RPMI7951 (cell line): ENCODE data around the gene CXorf38. TPM values are rescaled to one million over a fixed set of nuclear protein-coding genes. Genes with fewer than 3 reads are reported as not detected.

ENCODE experiments used
- DNase-seq: peaks from one replicate; pipeline ENCODE4 v3.0.0-alpha.2; 2012; ENCODE audit warnings: low read depth
- total RNA-seq: library from RNA; depleted of rRNA; stranded (reverse); fragments of >200 nt; shearing (Covaris generic); gene quantifications from 2 replicates; pipeline ENCODE4 v1.2.3, GENCODE V29; 2014; rRNA removed

The CXorf38 gene, protein sequence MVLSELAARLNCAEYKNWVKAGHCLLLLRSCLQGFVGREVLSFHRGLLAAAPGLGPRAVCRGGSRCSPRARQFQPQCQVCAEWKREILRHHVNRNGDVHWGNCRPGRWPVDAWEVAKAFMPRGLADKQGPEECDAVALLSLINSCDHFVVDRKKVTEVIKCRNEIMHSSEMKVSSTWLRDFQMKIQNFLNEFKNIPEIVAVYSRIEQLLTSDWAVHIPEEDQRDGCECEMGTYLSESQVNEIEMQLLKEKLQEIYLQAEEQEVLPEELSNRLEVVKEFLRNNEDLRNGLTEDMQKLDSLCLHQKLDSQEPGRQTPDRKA
- 18.9 and 25.5 TPM in 2 replicates for total RNA-seq

DNA sequence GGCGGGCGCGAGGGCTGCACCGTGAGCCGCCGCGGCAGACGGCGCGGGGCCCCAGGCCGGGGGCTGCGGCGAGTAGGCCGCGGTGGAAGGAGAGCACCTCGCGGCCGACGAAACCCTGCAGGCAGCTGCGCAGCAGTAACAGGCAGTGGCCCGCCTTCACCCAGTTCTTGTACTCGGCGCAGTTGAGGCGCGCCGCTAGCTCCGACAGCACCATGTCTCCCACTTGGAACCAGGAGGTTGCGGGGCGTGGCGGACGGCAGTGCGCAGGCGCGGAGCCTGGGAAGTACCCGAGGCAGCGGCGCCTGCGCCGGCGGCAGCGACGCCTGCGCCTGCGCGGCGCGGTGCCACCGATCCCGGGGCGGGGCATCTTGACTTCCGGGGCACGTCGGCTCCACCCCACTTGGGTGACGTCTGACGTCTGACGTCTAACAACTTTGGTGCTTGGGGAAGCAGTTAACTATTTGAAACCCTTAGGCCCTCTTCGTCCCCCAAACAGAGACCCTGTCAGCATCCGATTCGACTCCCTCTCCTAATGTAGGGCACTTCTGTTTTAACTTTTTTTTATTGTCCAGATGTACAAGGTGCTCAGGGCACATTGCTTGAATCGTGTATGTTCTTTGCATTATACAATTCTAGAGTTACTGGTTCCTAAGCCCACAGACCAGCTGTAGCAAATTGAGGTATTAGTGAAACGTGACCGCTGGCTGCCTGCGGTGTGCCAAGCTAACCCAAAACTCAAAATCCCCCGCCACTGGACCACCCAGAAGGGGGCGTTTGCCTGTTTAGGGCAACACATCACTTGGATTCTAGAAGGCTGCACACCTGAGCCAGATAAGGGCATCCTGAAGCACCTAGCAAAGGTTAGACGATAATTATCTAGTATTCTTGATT lies at the start of gene CXorf38:
Gene CXorf38, minus strand, starts transcription at position 255 of the 891 bp plus-strand sequence. Its CDS starts 41 bp downstream, at position 214.
- DNase-seq, result peak; percentile 87

DNA sequence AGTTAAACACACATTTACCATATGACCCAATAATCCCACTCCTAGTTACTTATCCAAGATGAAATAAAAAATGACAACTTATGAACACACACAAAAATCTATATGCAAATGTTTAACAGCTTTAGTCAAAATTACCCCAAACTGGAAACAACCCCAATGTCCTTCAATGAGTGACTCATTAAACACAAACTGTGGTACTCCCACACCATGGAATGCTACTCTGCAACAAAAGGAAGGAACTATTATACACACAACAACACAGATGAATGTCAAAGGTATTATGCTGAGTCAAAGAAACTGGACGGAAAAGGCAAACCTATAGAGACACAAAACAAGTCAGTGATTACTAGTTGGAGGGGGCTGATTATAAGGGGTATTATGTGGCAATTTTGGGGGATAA lies 47.4 kb upstream of the CXorf38 start:
- DNase-seq, result no peak

DNA sequence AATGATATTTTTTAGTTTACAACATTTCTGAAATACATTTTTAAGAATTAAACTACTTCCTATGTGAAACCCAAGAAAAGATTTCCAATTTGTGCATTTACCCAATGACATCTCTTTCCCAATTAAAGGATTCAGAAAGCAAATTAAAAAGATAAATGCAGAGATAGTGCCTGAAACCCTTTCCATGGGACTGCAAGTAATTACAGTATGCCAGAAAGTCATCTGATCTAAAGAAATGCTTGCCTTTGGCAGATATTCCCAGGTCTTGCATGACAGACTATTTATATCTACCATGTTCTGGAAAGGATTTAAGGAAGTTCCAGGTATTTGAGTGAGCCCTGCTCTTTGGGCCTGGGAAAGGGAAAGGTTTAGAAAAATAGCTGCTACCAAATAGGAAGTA lies 41.6 kb upstream of the CXorf38 start:
- no peak for DNase-seq

DNA sequence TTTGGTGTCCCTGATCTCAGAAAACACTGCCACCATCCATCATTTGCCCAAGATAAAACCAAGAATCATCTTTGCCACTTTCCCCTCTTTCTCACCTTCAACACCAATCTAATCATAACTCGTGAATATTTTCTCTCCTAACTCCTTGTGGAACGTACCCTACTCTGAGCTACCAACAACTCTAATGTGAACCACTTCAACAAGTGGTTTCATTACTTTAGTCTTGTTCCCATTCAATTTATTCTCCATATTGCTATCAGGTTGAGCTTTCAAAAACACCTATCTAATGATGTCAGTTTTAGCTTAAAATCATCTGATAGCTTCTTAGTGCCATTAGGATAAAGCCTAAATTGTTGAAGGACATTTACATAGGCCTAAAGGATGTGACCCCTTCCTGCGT lies 39.8 kb upstream of the CXorf38 start:
- DNase-seq, result no peak

DNA sequence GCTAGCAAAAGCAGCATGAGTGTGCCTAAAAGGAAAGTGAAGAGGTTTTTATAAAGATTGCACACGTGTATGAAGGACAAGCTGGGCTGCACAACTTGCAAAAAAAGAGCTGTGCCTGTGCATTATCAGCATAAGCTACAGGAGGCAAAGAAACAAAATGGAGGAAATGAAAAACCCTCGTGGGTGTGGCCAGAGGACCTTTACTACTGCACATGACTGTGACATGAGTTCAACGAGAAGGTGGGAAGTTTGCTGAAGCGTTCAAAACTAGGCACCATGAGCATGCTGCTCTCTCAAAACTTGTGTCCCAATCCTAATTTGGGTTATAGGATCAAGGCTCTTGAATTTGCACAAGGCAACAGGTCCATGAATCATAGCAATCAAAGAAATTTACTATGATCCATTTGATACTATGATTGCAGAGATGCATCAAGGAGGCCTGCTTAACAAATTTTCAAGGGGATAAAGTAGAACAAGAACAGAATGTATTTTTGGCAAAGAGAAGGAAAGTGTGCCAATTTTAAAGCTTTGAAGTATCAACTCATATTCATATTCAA lies 38.1 kb upstream of the CXorf38 start:
- DNase-seq, result no peak

DNA sequence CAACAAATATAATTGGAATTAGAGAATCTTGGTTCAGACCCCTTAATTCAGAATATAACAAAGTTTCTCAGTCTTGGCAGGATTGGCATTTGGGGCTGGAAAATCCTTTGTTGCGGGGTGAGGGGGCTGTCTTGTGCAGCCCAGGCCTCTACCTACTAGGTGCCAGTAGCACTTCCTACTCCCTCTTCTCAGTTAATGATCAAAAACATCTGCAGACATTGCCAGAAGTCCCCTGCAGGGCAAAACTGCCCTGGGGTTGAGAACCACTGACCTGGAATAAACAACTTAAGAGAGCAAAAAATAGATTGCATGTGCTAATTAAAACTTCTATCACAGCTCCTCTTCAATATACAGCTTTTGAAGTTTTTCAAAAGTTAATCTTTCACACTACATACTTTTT lies 36.7 kb upstream of the CXorf38 start:
- peak; percentile 2 for DNase-seq

DNA sequence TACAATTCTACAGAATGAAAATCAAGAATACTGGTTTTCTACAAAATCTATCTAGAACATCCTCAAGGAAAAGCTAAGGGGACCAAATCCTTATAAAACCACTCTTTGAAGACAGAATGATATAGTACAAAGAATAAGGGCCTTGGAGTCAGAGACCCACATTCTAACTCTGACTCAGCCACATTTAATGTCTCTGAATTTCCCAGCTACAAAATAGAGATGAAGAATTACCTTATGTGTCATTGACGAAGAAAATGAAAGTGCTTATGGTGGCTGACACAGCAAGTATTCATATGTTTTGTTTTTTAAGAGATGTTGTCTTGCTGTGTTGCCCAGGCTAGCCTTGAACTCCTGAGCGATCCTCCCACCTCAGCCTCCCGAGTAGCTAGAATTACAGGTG lies 35.9 kb upstream of the CXorf38 start:
- DNase-seq, result no peak

DNA sequence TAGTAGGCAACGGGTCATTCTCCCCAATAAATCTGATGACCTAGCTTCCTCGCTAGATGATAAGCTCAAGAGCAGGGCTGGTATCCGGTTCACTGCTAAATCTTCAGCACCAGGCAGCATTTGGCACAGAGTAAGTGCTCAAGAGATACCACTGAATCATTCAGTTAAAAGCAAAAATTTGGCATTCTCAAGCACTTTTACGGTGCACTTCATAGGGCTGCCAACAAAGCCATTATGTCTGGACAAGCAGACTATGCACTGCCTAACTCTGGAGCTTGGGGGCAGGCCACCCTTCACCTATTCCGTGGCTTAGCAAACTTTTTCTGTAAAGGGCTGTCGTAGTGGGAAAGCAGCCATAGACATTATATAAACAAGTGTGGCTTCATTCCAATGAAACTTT lies 23.8 kb upstream of the CXorf38 start:
- DNase-seq, result no peak

DNA sequence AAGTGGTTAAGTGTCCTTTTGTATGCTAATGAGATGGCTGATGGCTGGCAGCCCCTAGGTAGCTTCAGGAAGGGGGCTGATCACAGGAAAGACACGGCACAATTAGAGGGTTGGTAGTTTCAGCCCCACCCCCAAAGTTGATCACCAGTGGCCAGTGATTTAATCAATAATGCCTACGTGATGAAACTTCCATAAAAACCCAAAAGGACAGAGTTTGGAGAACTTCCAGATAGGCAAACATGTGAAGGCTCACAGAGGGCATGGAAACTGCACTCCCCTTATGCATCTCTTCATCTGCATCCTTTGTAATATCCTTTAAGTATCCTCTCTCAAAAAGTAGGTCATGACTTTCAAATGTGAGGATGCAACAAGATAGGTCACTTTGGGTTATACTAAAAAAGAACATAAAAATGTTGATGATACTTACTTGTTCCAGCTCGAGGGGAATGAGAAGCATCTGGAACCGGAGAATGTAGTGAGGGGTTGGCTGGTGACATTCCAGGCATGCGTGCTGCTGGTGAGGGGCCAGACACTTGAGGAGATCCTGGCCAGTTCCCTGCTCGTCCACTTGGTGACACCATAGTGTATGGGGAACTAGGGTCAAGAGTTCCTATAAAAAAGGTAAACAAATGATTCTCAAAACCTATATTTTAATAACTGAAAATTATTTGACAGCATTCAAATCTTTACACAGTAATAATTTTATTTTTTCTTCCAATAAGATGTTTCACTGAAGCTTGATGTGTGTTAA lies 16.7 kb upstream of the CXorf38 start:
- no peak for DNase-seq

DNA sequence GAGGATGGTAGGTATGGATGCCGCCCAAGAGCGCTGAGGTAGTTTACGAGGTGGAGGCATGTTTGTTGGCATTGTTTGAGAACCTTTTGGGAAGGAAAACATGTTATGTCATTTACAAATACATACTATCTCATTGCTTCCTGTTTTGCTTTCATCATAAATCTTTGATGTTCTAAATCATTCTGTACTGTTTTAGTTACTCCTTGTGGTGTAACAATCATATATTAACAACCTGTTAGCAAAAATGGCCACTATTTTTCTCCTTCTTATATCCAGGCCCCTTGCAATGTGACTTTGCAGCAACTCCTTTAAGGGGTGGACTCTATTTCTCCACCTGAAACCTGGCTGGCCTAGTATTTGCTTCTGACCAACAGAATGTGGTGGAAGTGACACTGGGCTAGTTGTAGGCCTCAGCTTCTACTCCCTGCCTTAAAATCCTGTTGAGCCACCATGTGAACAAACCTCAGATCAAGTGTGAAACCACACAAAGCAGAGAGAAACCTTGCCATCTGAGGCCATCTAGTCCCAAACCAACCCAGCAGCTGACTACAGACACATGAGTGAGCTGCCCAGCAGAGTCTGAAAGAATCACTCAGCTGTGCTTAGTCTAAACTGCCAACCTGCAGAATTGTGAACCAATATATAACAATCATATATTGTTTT lies 15.8 kb upstream of the CXorf38 start:
- DNase-seq, result no peak

DNA sequence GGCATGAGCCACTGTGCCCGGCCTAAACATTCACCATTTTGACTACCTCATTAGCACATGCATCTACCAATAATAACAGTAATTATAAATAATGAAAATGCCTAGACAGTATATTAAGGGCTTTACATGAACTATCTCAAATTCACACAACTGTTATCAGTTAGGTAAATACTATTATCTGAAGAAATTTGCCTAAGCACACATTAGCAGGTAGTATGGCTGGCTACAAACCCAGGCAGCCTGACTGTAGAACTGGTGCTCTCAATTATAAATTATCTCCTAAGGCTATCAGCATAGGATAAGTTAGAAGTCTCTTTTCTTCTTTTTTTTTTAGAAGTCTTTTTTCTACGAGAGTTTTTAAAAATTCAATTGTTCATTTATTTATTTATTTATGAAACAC lies 14.1 kb upstream of the CXorf38 start:
- DNase-seq, result no peak

DNA sequence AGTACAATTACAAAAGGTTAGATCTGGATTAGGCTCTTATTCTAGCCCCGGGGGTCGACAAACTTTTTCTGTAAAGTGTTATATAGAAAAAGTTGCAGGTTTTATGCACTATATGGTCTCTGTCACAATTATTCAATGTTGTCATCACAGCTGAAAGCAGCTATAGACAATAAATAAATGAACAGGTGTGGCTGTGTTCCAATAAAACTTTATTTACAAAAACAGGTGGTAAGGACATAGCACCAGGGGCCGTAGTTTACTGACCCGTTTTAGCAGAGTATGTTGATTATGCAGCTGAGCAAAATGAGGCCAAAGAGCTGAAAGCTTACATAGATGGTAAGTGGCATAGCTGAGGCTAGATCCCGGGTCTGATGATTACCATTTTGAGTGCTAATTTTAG lies 13.0 kb upstream of the CXorf38 start:
- DNase-seq, result no peak

DNA sequence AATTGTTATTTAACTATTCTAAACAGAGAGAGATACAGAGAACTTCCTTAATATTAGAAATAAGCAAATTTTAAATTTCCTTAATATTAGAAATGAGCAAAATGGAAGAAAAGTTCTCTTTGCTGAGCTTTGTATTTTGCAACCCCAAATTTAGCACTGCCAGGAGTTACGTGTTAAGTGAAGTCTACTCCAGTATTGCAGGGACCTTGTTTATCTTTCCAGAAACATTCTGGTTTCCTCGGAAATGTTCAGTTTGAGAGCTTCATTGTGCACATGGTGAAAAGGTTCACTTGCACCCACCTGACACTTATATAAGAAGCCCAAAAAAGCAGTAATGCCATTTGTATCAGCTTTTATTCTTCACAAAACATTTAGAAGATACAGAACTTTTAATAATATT lies 6.2 kb upstream of the CXorf38 start:
- DNase-seq, result no peak

DNA sequence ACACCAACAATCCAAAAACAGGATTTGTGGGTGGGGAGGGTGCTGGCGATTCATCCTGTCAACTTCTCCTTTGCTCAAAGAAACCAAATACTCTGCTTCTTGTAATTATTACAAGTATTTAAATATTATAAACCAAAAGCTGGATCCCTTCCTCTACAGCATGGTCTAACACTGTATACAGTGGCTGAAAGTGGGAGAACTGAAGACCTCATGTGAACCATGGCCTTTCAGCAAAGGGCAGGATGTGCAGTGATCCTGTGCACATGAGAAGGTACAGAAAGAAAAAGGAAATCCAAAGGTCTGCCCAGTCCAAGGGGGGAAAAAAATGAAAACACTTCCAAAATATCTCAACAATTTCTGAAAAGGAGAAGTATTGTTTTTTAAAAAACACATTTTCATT lies 5.3 kb upstream of the CXorf38 start:
- no peak for DNase-seq

DNA sequence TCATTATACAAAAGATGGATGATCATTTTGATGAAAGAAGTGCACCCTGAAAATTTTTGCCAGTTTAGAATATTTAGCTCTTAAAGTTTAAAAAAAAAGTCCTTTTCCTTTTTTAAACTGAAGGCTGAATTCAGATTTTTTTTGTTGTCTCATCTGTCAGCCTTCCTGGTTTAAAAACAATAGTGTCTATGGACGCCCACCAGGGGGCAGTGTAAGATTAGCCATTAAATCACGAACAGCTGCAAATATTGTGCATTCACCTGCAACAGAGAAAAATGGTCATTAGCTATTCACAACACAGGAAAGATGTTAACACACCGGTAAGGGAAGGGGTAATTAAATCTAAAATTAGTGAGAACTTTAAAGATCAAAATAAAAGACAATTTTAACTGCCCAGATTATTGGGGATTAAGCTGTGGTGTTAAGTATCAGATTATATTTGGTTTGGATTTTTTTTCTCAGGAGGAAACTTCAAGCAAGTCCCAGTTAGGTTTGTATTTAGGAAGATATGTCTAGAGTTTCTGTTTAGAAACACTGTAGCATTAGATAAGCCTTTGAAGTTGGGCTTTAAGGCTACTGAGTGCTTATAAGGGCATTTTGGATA lies 4.4 kb upstream of the CXorf38 start:
- DNase-seq, result peak; percentile 58

DNA sequence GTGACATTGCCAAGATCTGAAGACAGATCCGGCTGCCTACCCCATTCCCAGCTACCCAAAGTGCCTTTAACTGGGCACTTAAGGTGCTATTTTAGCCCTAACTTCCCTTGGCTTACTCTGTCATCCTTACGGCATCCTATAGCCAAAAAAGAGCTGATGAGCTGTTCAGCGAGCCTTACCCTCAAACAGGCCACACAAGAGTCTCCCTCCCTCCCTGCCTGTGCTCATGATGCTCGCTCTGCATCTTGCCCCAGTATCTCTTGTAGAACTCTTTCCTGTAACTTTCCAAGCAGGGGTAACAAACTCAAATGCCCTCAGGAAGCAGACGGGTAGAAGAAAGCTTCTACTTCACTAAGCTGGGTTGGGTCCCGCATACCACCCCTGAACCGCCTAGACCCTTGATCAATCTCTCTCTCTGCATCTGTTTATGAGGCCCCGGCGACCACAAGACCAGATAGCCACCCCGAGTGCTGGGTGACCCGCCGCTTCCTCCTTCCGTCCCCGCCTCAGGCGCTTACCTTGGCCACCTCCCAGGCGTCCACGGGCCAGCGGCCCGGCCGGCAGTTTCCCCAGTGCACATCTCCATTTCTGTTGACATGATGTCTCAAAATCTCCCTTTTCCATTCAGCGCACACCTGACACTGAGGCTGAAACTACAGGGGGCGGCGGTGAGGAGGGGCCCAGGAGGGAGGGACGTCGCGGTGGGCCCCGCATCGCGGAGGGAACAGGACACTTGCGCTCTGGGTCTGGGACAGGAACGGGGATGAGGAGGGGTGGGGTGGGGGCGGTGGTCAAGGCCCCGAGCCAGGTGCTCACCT lies 663 bp downstream of the CXorf38 start:
- peak; percentile 63 for DNase-seq

DNA sequence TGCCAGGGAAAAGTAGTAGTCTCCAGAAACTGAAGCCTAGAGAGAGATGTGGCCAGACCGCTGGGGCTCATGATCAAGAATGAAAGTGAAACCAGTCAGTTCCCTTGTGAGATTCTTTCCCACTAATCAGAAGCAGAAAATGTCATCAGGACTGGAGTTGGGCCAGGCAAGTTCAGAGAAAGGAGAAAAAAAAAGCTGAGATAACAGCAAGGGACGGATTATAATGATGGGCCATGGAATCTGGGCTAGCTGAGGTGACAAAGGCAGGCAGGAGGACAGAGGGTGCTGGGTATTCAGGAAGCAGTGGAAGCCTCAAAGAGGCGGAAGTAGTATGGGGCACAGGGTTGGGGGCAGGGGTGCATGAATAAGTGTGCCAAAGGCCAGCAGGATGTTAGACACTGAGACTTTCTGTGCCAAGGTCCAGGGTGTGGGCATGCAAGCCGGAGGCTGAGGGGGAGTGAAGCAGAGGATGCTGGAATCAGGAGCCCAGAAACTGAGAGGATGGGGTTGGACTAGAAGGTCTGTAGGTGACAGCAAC lies 2.5 kb downstream of the CXorf38 start:
- DNase-seq, result peak; percentile 86

DNA sequence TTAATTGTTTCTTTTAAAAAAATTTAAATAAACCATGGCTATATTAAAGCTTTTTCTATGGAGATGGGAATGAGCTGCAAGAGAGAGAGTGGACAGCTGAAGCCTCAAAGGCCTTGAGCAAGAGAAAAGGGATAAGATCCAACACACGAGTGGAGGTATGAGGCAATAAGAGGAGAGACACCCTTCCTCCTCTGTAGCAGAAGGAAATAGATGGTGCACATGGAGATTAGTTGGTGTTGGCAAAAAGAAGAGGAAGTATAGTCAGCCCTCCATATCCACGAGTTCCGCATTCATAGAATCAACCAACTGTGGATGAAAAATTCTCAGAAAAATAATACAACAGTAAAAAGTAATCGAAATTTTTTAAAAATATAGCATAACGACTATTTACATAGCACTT lies 3.2 kb downstream of the CXorf38 start:
- DNase-seq, result peak; percentile 26

DNA sequence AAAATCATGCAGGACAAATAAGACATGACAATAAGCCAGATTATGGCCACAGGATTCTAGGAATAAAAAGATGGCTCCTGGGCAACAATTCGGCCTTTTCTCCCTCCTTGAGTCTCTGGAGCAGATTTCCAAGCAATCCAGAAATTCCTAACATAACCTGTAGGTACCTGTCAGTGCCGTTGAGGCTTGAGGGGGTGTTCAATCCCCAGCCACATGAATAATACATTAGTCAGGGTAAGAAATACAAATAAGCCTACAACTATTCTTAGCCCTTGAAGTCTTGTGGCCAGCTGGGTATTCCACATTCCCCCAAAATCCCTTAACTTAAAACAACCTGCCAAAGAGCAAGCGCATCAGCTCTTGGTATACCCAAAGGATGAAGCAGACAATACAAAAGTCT lies 9.7 kb downstream of the CXorf38 start:
- no peak for DNase-seq

DNA sequence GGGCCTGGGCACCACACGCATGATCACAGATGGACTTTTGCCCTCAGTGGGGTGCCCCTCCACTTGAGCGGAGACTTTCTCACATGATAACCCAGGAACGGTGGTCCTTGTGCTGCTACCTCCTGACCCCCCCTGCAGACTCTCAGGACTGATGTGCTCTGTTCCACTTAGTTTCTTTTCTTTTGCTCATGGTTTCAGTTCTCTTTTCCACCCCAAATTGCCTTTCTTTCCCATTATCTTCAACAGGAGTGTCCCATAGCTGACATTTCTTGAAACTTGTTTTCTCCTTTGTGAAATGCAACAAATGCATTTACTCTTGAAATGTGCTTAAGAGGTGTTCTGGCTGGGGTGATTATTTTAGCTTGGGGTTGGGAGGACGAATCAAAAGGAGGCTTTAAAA lies 15.2 kb downstream of the CXorf38 start:
- DNase-seq, result no peak
